GM19238 (cell line): ENCODE measurements around the gene MDN1.

Experiments
- DNase-seq: peaks from one replicate; pipeline ENCODE4 v3.0.0; 2011; ENCODE audit warnings: low spot score; ENCODE audit not compliant: insufficient read length

MDN1 gene

GRCh38 chr6:89602166-89602565, 217.4 kb downstream of the MDN1 start:
- no peak for DNase-seq

GRCh38 chr6:89599727-89600126, 219.9 kb downstream of the MDN1 start:
- DNase-seq: no peak

GRCh38 chr6:89597988-89598387, 221.6 kb downstream of the MDN1 start:
- no peak for DNase-seq

- DNase-seq: no peak
Observed at GRCh38 chr6:89597372-89597771, 222.2 kb downstream of the MDN1 start.

- DNase-seq: no peak
Observed at GRCh38 chr6:89596484-89596883, 223.1 kb downstream of the MDN1 start.

GRCh38 chr6:89596056-89596455, 223.5 kb downstream of the MDN1 start:
- peak; percentile 58 for DNase-seq
